GM19240 (cell line): ENCODE results near the gene TSPY9.
"Not testable (repeated sequence)": the region's sequence is repeated elsewhere in the genome, so short reads cannot be mapped to it uniquely, and the experiment has no call there.

Source experiments
- DNase-seq: peaks from one replicate; pipeline ENCODE4 v3.0.0; 2011; ENCODE audit warnings: low spot score; ENCODE audit not compliant: insufficient read length

The TSPY9 gene

GRCh38 chrY:9486967-9487366, at the start of gene TSPY9:
Gene TSPY9 (plus strand): TSS chrY:9487267. CDS start chrY:9487313, 46 bp downstream.
- not testable (repeated sequence) for DNase-seq

GRCh38 chrY:9466655-9467054, 20.4 kb upstream of the TSPY9 start, which contains the start of gene TSPY1:
Gene TSPY1 (plus strand): TSS chrY:9466955. CDS start chrY:9467001, 46 bp downstream.
- not testable (repeated sequence) for DNase-seq

- not testable (repeated sequence) for DNase-seq
Observed at GRCh38 chrY:9504396-9504795, 17.3 kb downstream of the TSPY9 start.

- DNase-seq: not testable (repeated sequence)
Observed at GRCh38 chrY:9516287-9516686, 29.2 kb downstream of the TSPY9 start.

- DNase-seq: not testable (repeated sequence)
Observed at GRCh38 chrY:9527580-9527979, 40.5 kb downstream of the TSPY9 start, which contains the start of gene TSPY10. Gene TSPY10 (plus strand): TSS chrY:9527880. CDS start chrY:9527926, 46 bp downstream.
